Endometrium (tissue), 2 donors: ENCODE results near the gene SPDYE2B.
"Not testable (repeated sequence)": the region's sequence is repeated elsewhere in the genome, so short reads cannot be mapped to it uniquely, and the experiment has no call there.

Experiments used
- FAIRE-seq: peaks from 2 replicates; lab custom pipeline; 2012; peaks lifted over from hg19 to GRCh38; lab: Jason Lieb, UNC
- donor health status: control.
- donor health status: control.

Gene SPDYE2B

DNA sequence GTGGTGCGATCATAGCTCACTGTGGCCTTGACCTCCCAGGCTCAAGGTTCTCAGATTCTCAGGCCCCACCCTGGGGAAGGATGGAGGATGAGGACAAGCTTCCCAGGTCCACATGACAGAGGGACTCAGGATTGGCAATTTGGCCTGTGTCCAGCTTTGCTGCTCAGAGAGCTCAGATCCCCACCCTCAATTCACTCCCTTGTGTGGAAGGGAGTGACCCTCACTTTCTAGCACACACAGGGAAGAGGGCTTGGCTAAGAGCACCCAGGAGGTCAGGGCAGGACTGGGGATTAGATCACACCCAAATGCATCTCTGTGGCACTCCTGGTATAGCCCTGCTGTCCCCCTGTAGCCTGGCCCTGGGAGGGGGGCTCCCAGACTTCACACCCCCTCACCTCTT lies 6.7 kb upstream of the SPDYE2B start:
- FAIRE-seq = not testable (repeated sequence)

DNA sequence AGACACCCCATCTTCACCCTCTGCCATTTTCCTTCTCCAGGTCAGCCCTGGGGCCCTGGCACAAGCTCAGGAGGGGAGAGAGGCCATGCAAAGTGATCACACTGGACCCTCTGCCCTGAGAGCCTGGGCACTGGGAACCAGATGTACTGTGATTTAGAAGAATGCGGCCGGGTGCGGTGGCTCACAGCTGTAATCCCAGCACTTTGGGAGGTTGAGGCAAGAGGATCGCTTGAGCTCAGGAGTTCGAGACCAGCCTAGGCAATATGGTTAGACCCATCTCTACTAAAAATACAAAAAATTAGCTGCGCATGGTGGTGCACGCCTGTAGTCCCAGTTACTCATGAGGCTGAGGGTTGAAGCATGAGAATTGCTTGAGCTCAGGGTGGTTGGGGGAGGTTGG lies 2.3 kb upstream of the SPDYE2B start:
- not testable (repeated sequence) for FAIRE-seq

DNA sequence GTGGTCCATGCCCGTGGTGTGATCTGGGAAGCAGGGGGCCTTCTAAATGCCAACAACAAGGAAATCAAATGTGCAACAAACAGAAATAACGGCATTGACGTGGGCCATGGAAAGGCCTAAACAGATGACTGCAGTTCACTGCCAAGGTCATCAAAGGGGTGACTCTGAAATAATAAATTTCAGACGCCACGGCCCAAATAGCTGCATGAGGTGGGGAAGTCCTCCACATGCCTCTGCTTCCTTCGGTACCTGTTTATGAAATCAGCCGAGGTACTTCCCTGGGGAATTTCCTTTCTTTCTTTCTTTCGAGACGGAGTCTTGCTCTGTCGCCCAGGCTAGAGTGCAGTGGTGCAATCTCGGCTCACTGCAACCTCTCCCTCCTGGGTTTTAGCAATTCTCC lies 14.6 kb downstream of the SPDYE2B start:
- FAIRE-seq = not testable (repeated sequence)

DNA sequence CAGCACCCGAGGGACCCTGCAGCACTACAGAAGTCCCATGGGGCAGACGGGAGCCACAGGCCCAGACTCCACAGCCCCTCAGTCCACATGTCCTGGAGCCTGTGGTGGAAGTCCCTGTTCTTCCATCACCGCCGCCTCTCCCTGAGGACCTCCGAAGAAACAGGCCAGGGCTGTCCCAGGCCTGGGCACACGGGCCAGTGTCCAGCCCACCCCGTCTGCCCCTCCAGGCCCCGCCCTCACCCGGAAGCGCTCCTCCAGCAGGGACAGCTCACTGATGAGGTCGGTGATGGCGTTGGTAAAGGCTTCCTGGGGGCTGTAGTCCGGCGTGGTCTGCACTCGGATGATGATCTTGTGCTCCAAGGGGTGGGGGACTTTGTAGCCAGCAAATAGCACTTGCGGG lies 16.7 kb downstream of the SPDYE2B start:
- FAIRE-seq = not testable (repeated sequence)

DNA sequence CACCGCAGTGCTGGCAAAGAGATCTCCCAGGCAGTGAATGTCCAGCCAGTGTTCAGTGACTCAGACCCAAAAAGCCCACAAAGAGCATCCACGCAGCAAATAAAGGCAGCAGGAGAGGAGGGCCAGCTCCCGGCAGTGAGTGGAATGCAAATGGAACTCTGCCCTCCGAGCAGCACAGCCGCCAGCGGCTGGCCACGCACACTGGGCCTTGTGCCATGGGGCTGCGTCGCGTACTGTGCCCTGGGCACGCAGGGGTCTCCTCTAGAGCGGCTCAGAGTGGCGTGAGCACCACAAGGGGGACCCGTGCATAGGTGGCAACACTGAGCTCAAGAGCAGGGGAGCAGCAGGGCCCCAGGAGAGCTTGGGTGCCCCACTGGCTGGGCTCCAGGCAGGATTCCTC lies 17.4 kb downstream of the SPDYE2B start:
- not testable (repeated sequence) for FAIRE-seq

DNA sequence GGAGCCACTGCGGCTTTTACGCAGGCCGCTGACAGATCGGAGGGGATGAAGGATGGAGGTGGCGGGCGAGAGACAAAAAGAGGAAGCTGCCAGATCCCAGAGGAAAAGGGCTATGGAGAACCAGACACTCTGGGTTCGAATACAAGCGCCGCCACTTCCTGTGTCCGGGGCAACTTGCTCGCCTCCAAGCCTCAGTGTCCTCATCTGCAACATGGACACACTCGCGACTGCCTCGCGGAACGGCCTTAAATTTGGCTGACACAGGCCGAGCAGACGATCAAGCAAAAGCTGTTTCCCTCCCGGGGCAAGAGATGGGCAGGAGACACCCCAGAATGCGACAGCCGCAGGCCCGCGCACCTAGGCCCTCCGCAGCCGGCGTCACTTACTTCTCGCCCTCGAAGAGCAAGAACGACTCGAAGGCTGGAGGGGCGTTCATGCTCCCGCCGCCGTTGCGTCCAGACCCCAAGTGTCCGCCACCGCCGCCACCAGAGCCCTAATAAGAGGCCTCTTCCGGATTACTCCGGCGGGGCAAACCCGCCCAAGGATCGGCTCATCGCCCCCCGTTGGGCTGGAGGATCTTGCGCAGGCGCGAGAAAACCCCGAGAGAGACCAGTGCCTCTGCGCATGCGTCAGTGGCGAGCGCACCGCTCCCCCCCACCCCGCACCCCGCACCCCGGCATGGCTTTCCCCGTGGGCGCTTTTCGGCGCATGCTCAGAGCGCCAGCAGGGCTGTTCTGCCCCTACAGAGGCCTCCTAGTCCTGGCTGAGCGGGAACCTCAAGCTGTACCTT lies 21.2 kb downstream of the SPDYE2B start, which contains the start of gene POLR2J2:
TSS of gene POLR2J2 (minus strand) at position 498 of the 790 bp plus-strand sequence. CDS start at position 436, 62 bp downstream.
- FAIRE-seq = not testable (repeated sequence)

DNA sequence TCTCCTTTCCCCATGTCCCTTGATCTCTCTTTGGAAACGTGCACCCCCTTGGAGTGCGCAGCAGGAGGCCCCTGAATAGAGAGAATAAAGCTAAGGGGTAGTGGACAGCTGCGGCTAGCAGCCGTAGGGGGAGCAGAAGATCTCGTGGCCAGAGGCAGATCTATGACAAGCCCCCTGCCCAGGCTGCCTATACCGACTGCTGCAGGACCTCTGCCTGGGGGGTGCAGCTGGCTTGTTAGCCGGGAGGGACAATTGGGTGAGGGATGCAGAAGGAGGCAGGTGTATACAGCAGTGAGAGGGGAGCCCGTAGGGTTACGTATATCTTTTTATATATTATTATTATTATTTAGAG lies 21.8 kb downstream of the SPDYE2B start:
- FAIRE-seq = not testable (repeated sequence)

DNA sequence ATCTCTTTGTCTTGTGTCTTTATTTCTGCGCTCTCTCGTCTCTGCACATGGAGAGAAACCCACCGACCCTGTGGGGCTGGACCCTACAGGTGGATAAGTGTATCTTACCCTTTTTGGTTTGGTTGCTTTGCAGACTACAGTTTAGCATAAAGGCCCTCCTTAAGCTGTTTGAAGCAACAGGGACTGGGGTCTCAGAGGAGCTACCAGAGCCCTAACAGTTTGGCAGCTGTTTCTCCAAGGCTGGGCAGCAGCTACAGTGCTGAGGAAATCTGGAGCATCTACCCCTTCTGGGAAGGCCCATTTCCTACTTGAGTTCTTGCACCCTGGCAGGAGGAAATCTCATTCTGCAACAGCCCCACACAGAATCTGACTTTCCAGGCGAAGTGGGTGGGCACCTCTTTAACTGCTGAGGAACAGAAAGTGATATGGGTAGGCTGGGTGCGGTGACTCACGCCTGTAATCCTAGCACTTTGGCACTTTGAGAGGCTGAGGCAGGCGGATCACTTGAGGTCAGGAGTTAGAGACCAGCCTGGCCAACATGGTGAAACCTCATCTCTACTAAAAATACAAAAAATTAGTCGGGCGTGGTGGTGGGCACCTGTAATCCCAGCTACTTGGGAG lies 23.4 kb downstream of the SPDYE2B start:
- FAIRE-seq = not testable (repeated sequence)

DNA sequence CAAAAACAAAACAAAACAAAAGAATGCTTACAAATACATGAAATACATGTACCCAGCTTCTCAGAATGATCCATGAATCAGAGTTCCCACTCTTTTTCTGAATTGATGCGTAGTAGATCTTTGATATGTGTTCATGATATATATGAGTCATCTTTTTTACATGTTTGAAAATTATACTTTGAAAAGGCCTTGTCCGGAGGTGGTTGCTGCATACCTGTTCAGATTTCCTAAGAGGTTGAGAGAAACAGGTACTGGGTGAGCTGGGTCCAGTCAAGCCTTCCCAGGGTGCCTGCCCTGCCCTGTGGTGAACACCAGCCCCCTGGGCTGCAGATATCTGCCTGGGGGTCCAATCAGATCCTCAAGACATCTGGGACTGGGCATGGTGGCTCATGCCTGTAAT lies 25.4 kb downstream of the SPDYE2B start:
- FAIRE-seq = not testable (repeated sequence)

DNA sequence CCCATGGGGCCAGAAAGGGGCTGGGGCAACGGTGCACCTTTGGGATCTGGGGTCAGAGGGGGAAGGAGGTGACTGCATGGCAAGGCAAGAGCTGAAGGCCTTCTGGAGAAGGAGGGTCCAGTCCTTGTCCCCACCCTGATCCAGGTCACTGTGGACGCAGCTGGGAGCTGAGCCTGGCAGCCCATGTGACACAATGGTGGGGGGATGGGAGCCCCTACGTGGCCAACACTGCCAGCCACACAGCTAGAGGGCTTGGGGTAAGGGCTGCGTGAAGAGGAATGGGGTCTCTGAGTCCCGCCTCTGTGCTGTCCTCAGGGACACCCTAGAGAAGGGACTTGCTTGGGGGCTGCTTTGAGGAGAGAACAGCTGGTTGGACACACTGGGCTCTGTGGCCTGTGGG lies 30.7 kb downstream of the SPDYE2B start:
- not testable (repeated sequence) for FAIRE-seq

DNA sequence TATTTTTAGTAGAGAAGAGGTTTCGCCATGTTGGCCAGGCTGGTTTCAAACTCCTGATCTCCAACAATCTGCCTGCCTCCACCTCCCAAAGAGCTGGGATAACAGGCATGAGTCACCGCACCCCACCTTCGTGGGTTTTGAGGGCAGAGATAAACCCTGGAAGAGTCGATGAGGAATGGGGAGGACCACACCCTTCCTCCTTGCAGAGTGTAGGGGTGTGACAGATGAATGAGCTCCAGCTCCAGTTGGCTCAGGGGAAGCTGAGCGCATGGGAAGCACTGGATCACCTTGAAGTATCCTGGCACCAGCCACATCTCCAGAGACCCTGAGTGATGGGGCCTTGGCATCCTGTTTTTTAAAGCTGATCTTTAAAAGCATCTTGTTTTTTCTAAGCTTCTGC lies 32.4 kb downstream of the SPDYE2B start:
- not testable (repeated sequence) for FAIRE-seq

DNA sequence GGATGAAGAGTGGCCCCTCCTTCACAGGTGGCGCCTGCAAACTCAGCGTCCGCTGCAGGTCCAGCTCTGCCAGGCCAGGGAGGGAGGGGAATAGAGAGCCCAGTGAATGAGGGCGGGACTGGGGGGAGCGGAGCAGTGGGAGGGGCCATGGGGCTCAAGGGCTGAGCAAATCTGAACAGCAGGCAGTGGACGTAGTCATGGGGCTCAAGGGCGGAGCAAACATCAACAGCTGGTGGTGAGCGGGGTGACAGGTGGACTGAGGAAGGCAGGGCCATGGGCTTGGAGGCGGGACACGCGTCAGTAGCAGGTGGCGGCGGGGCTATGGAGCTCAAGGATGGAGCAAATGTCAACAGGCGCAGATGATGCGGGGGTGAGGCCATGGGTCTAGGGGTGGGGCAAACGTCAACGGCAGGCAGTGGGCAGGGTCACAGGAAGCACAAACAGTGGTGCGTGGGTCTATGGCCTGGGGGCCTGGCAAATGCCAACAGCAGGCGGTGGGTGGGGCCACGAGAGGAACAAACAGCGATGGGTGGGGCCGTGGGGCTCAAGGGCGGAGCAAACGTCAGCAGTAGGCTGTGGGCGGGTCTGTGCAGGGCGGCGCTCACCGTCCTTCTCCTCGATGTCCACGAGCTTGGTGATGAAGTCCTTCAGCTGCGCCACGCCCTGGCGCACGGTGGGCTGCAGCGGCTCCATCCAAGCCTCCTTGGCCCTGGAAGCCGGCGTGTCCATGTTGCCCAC lies 38.3 kb downstream of the SPDYE2B start:
- FAIRE-seq = not testable (repeated sequence)

DNA sequence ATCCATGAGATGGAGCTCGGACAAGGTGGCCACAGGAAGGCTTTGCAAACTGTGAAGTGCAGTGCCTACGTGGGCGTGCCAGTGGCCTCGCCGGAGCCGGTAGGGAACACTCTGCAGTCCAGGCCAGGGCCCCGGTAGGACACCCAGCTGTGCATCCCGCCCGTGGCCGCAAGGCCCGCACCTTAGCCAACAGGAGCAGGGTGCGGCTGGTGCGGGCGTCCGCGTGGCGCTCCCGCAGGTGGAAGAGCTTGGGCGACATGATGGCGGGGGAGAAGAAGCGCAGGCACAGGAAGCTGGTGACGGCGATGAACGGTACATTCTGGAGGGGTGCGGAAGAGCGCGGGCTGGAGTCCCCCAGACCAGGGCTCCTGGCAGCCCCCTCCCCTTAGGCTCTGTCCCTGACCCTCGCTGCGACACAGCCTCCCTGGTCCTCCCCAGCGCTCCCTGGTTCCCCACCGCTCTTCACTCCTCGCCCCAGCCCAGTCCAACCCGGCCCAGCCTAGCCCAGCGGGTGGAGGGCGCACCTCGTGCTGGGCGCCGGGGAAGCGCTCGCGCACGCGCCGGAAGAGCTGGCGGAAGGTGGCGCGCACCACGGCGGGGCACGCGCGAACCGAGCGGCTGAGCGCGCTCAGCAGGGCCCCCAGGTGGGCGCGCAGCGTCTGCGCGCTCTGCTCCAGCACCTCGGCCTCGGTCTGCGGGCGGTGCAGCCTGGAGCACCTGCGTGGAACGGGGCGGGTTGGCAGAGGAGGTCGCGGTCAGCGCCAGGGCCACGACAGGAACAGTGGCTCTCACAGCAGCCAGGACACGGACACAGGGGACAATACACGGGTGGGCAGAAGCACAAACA lies 39.5 kb downstream of the SPDYE2B start:
- not testable (repeated sequence) for FAIRE-seq

DNA sequence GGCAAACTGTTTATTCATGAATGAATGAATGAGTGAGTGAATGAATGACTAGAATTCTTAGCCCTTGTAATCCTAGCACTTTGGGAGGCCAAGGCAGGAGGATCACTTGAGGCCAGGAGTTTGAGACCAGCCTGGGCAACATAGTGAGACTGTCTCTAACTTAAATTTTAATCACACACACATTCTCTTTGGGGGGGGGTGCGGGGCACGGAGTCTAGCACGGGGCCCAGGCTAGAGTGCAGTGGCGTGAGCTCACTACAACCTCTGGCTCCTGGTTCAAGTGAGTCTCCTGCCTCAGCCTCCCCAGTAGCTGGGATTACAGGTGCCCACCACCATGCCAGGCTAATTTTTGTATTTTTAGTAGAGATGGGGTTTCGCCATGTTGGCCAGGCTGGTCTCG lies 40.5 kb downstream of the SPDYE2B start:
- FAIRE-seq = not testable (repeated sequence)

DNA sequence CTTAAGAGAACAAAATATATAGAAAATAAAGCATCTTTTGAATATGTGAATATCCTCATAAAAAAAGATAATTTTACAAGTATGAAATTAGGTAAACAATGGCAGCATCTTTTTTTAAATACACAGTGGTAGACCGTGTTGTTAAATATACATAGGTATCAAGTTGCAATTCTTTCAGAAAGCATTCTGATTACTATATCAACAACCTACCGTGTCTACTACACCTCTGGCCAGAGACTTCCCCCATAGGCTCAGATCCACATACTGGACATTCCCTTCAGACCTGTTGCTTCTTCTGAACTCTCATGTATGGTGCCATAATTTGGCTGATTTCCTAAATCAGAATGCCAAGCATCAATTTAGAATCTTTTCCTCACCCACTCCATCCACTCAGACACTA lies 43.9 kb downstream of the SPDYE2B start:
- FAIRE-seq = not testable (repeated sequence)

DNA sequence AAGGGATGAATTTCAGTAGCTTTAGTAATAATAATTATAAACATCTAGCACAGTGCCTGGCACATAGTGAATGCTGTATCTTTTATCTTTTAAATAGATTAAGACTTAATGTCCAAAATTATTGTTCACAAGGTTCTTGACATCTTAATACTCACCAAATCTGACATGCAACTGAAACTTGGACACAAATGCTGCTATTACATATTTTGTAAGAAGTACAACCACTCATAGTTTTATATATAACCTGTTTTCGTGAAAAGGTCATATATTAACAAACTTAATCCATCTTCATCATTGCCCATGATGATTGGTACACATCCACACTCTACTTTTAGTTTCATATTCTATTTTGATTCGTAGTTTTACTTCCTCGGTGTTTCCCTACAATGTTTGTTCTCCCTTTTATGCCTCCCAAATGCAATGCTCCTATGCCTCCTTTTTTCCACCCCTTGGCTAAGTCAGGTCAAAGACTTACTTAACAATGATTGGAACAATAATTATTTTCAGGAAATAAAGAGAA lies 45.0 kb downstream of the SPDYE2B start:
- FAIRE-seq = not testable (repeated sequence)

DNA sequence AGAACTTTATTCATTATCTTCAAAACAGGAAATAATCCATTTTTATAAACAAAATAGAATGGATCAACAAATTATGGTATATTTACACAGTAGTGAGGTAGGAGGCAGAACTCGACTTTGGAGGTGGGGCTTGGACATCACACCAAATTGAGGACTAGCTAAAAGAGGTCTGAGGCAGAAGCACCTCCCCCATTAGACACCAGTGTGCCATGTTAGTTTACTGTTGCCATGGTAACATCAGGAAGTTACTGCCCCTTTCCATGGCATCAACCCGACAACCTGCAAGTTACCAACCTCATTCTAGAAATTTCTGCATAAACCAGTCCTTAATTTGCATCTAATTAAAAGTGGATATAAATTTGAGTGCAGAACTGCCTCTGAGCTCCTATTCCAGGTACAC lies 45.9 kb downstream of the SPDYE2B start:
- FAIRE-seq = not testable (repeated sequence)

DNA sequence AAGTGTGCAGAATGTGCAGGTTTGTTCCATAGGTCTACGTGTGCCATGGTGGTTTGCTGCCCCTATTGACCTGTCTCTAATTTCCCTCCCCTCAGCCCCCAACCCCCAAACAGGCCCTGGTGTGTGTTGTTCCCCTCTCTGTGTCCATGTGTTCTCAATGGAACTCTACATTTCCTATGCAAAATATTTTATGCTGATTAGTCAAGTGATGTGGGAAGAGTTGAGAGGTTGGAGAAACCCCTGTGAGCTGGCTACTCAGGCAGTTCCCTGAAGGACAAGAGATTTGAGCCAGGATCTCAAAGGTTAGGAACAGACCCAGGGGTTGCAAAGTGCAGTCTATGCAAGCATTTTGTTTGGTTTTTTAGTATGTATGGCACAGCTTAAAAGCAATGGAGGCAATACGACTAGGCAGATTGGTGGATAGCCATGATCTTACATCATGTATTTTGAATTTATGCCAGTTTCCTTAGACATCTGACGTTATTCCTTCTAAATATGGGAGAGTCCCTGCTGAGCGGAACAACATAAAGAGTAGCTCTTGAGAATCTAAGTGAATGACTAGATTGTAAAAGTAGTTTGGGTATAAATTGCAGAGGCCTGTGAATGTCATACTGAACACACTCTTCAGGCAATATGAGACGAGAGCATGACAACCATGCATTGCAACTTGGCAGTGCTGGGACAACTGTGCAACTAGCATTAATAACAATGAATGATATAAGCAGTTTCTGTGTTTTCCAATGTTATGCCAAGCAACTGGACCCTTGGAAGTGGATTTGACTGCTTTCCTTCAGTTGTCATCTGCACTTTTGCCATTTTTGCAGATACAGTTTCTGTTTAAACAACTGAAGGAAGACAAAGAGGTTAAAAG lies 47.8 kb downstream of the SPDYE2B start:
- not testable (repeated sequence) for FAIRE-seq

DNA sequence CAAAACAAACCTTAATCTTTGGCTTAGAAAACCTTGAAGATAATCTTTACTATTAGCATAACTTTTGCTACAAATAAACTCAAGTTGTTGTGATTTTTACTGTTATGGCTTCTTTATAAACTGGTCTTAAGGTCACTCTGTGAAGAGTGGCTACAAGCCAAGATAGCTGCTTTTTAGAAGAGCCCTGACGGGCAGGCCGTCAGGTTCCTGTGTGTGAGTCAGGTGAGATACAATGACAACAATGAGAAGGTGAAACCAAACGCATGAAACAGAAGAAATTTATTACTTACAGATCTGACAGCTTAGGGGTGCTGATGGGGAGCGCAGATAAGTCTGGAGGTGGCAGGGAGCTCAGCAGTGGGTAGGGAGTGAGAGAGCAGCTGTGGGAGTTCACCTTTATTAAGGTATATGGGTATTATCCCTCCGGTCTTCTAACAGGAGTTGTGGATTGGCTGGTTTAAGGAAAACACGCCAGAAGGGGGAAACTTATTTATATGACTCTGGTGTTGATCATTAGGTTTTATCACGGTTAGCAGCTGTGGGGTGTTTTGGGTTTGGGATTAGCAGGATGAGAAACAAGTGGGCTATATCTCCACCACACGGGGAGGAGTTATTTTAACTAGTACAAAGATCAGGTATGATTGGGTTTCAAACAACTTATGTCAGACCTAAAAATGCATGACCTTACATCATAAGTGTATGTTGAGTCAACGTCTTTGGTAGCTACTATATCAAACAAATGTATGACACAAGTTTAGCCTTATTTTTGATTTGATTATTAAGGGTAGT lies 49.0 kb downstream of the SPDYE2B start:
- FAIRE-seq = not testable (repeated sequence)
